ENCODE data around the gene TSPEAR. TPM values are rescaled to one million over a fixed set of nuclear protein-coding genes. Genes with fewer than 3 reads are reported as not detected.
A peak's percentile ranks its signal among the peaks of the same experiment; 100 is the strongest.

TSPEAR gene
- total and polyA plus RNA-seq, 4 donors = 0.24 to 0.66 (median 0.33) TPM; not detected in 1

- Histone ChIP-seq H3K36me3 (ENCODE audit: control insufficient read depth, insufficient read depth, low read length) (peaks cover 40% of the 10 kb centered on the region), H3K4me1 (ENCODE audit: control insufficient read depth, insufficient read depth, low read length) (peaks cover 24% of the 10 kb centered on the region), H3K4me3 (ENCODE audit: low read depth, low read length) (no peak overlapping the region)
Measured at GRCh38 chr21:44463724-44464123, 247.6 kb downstream of the TSPEAR start.

DNA sequence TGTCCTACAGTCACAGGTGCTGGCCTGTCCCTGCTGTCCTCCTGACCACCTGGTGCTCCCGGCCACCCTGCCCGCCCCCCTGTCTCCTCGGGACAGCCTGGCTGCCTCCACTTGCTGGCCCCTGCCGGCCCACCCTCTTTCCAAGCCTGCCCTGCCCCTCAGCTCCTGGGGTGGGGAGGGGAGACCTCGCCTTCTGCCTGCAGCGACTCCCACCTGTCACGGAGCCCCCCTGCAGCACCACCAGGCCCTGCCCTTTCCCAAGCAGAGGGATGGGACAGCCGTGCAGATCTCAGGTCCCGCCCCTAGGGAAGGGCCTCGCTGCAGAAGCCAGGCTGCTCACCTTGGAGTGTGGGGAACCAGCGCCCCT lies 248.6 kb downstream of the TSPEAR start:
- H3K27me3 ChIP-seq (ENCODE audit: control insufficient read depth, insufficient read depth, low read length) = no peaks in the 10 kb centered on the region
- H3K4me1 ChIP-seq (ENCODE audit: control insufficient read depth, insufficient read depth, low read length) = peaks cover 24% of the 10 kb centered on the region
- no peak overlapping the region for H3K27ac ChIP-seq (ENCODE audit: low read depth, low read length)
- no peak for DNase-seq (ENCODE audit: low read depth in 4 of 6, low spot score in 6 of 6)
- WGBS (ENCODE audit: insufficient coverage) = 73% methylated on average over 10 of the region's 11 CpGs
- H3K9me3 ChIP-seq (ENCODE audit: control insufficient read depth, insufficient read depth, low read length) = no peaks in the 10 kb centered on the region
- no peak overlapping the region for H3K4me3 ChIP-seq (ENCODE audit: low read depth, low read length)
- peaks cover 44% of the 10 kb centered on the region for H3K36me3 ChIP-seq (ENCODE audit: control insufficient read depth, insufficient read depth, low read length)

More at GRCh38 chr21:44463724-44464123, 247.6 kb downstream of the TSPEAR start:
- DNase-seq (ENCODE audit: low read depth in 4 of 6, low spot score in 6 of 6) = peak in 2 of 6 donors; percentile 34 to 68
- Histone ChIP-seq H3K27me3 (ENCODE audit: control insufficient read depth, insufficient read depth, low read length) (no peaks in the 10 kb centered on the region), H3K9me3 (ENCODE audit: control insufficient read depth, insufficient read depth, low read length) (no peaks in the 10 kb centered on the region), H3K27ac (ENCODE audit: low read depth, low read length) (no peak overlapping the region)
- 22% methylated on average over 30 of the region's 30 CpGs for WGBS (ENCODE audit: insufficient coverage)

GRCh38 chr21:44462086-44462833 lies 249.1 kb downstream of the TSPEAR start:
- Histone ChIP-seq H3K4me3 (ENCODE audit: low read depth, low read length) (no peak overlapping the region), H3K36me3 (ENCODE audit: control insufficient read depth, insufficient read depth, low read length) (peaks cover 43% of the 10 kb centered on the region), H3K27ac (ENCODE audit: low read depth, low read length) (no peak overlapping the region), H3K9me3 (ENCODE audit: control insufficient read depth, insufficient read depth, low read length) (no peaks in the 10 kb centered on the region), H3K27me3 (ENCODE audit: control insufficient read depth, insufficient read depth, low read length) (no peaks in the 10 kb centered on the region), H3K4me1 (ENCODE audit: control insufficient read depth, insufficient read depth, low read length) (peaks cover 24% of the 10 kb centered on the region)
- WGBS (ENCODE audit: insufficient coverage) = 83% methylated on average over 25 of the region's 25 CpGs
- DNase-seq (ENCODE audit: low read depth in 4 of 6, low spot score in 6 of 6) = no peak

DNA sequence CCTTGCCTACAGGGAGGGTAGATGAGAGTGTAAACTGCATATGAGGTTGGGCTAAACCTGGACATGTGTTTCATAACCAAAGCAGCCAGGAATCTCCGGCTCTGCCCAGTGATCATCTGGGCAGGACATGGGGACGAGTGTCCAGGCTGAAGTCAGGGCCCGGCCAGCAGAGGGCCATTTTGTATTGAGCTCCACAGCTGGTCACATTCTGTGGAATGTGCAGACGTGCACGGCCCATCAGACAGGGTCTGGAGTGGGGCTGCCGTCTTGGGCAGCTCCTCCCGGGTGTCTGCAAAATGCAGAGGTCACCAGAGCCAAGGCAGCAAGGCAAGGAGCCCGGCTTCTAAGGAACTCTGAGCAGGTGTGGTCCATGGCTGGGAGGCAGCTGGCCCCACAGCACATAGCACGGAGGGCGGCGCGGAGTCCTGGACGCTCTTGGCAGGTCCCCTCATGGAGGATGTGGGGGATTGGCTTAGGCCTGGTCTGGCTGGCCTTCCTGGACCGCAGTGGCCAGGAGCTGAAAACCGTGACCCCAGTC lies 249.8 kb downstream of the TSPEAR start:
- 68% methylated on average over 12 of the region's 15 CpGs for WGBS (ENCODE audit: insufficient coverage)
- no peaks in the 10 kb centered on the region for H3K27me3 ChIP-seq (ENCODE audit: control insufficient read depth, insufficient read depth, low read length)
- H3K4me3 ChIP-seq (ENCODE audit: low read depth, low read length) = no peak overlapping the region
- H3K4me1 ChIP-seq (ENCODE audit: control insufficient read depth, insufficient read depth, low read length) = peaks cover 27% of the 10 kb centered on the region
- peaks cover 48% of the 10 kb centered on the region for H3K36me3 ChIP-seq (ENCODE audit: control insufficient read depth, insufficient read depth, low read length)
- peak in 2 of 6 donors; percentile 11 to 26 for DNase-seq (ENCODE audit: low read depth in 4 of 6, low spot score in 6 of 6)
- H3K9me3 ChIP-seq (ENCODE audit: control insufficient read depth, insufficient read depth, low read length) = no peaks in the 10 kb centered on the region
- H3K27ac ChIP-seq (ENCODE audit: low read depth, low read length) = no peak overlapping the region

GRCh38 chr21:44461005-44461404 lies 250.4 kb downstream of the TSPEAR start:
- Histone ChIP-seq H3K4me3 (ENCODE audit: low read depth, low read length) (no peak overlapping the region), H3K4me1 (ENCODE audit: control insufficient read depth, insufficient read depth, low read length) (peaks cover 32% of the 10 kb centered on the region), H3K36me3 (ENCODE audit: control insufficient read depth, insufficient read depth, low read length) (peaks cover 47% of the 10 kb centered on the region), H3K27me3 (ENCODE audit: control insufficient read depth, insufficient read depth, low read length) (no peaks in the 10 kb centered on the region), H3K27ac (ENCODE audit: low read depth, low read length) (no peak overlapping the region), H3K9me3 (ENCODE audit: control insufficient read depth, insufficient read depth, low read length) (no peaks in the 10 kb centered on the region)
- no peak for DNase-seq (ENCODE audit: low read depth in 4 of 6, low spot score in 6 of 6)
- 97% methylated on average over 8 of the region's 8 CpGs for WGBS (ENCODE audit: insufficient coverage)

DNA sequence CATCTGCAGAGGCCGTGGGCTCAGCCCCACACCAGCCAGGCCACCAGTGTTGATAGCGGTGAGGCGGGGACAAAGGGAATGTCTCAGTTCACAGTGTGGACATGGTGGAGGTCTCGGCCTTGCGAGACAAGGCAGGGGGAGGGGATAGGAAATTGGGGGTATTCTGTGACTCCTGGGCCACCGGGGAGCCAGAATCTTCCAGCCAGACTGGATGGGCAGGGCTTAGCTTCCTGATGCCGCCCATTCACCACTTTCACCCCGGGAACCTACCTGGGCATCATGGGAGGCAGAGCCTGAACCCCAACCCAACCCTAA lies 251.0 kb downstream of the TSPEAR start:
- peaks cover 47% of the 10 kb centered on the region for H3K36me3 ChIP-seq (ENCODE audit: control insufficient read depth, insufficient read depth, low read length)
- DNase-seq (ENCODE audit: low read depth in 4 of 6, low spot score in 6 of 6) = no peak
- peaks cover 35% of the 10 kb centered on the region for H3K4me1 ChIP-seq (ENCODE audit: control insufficient read depth, insufficient read depth, low read length)
- no peaks in the 10 kb centered on the region for H3K27me3 ChIP-seq (ENCODE audit: control insufficient read depth, insufficient read depth, low read length)
- no peak overlapping the region for H3K27ac ChIP-seq (ENCODE audit: low read depth, low read length)
- no peaks in the 10 kb centered on the region for H3K9me3 ChIP-seq (ENCODE audit: control insufficient read depth, insufficient read depth, low read length)
- H3K4me3 ChIP-seq (ENCODE audit: low read depth, low read length) = no peak overlapping the region
- 88% methylated on average over 8 of the region's 8 CpGs for WGBS (ENCODE audit: insufficient coverage)

DNA sequence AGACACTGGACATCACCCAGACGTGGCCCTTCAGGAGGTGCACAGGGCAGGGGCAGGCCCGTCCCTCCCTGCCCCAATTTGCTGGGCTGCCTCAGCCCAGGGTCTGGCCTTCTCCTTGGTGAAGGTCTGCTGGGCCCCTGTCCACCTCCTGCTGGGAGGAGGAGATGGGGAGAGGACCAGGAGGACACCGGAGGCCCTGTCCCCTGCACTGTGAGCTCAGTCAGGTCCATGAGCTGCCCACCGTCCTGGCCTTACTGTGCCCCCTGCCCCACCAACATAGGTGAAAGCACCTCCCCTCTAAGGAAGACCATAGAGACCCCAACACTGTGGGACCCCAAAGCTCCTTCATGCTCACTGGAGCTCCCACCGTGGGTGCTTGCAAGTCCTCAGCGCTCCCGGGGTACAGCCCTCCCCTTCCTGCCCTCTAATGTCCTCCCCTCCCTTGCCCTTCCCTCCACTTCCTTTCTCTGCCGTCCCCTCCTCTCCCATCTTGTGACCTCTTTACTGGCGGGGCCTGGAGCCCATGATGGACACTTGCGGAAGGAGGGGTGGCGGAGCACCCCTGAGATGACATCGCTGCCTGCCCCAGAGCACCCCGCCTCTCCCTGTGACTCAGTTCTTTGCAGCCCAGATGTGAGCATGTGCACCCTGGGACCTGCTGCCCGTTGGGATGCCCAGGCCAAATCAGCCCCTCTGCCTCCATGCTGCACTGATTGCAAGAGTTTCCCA lies 251.5 kb downstream of the TSPEAR start:
- WGBS (ENCODE audit: insufficient coverage) = 92% methylated on average over 12 of the region's 14 CpGs

DNA sequence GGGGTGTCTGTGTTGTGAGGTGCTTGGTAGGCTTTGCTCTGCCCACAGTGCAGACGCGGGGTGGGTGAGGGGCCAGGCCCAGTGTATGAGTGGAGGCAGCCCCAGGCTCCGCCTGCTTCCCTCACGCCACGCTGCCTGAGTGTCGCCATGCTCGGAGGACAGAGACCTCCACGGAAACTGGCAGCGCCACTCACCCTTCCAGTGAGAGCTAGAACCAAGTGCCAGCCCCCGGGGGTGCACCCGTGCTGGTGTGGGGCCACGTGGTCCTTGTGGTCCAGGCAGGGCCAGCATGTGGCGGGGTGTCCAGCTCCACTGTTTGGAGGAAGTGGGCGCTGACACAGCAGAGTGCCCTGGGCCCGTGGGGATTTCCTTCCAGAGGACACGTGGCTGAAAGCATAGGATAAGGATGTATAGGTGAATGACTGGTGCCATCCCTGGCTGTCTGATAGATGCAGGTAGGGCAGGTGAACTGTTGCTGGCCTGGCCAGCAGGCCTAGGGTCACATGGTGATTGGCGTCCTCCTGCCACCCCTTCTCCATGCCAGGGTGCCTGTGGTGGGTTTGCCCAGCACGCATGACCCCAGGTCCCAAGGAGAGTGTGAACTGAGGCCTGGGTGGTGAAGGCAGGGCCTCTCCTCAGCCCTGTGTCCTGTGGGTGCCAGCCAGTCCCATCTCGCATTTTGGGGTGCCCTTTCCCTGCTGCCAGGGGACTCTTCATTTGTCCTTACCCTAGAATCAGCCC lies 252.2 kb downstream of the TSPEAR start:
- Histone ChIP-seq H3K27me3 (ENCODE audit: control insufficient read depth, insufficient read depth, low read length) (no peaks in the 10 kb centered on the region), H3K4me1 (ENCODE audit: control insufficient read depth, insufficient read depth, low read length) (peaks cover 37% of the 10 kb centered on the region), H3K4me3 (ENCODE audit: low read depth, low read length) (no peak overlapping the region), H3K9me3 (ENCODE audit: control insufficient read depth, insufficient read depth, low read length) (peaks cover 7% of the 10 kb centered on the region), H3K36me3 (ENCODE audit: control insufficient read depth, insufficient read depth, low read length) (peaks cover 44% of the 10 kb centered on the region), H3K27ac (ENCODE audit: low read depth, low read length) (no peak overlapping the region)
- WGBS (ENCODE audit: insufficient coverage) = 92% methylated on average over 18 of the region's 19 CpGs
- no peak for DNase-seq (ENCODE audit: low read depth in 4 of 6, low spot score in 6 of 6)

More for the DNA sequence above, 251.5 kb downstream of the TSPEAR start:
- Histone ChIP-seq H3K27ac (ENCODE audit: low read depth, low read length) (no peak overlapping the region), H3K4me3 (ENCODE audit: low read depth, low read length) (no peak overlapping the region), H3K4me1 (ENCODE audit: control insufficient read depth, insufficient read depth, low read length) (peaks cover 37% of the 10 kb centered on the region), H3K36me3 (ENCODE audit: control insufficient read depth, insufficient read depth, low read length) (peaks cover 47% of the 10 kb centered on the region), H3K27me3 (ENCODE audit: control insufficient read depth, insufficient read depth, low read length) (no peaks in the 10 kb centered on the region), H3K9me3 (ENCODE audit: control insufficient read depth, insufficient read depth, low read length) (no peaks in the 10 kb centered on the region)
- DNase-seq (ENCODE audit: low read depth in 4 of 6, low spot score in 6 of 6) = no peak

- Histone ChIP-seq H3K27ac (ENCODE audit: low read depth, low read length) (no peak overlapping the region), H3K27me3 (ENCODE audit: control insufficient read depth, insufficient read depth, low read length) (no peaks in the 10 kb centered on the region), H3K4me3 (ENCODE audit: low read depth, low read length) (no peak overlapping the region), H3K4me1 (ENCODE audit: control insufficient read depth, insufficient read depth, low read length) (peaks cover 18% of the 10 kb centered on the region), H3K36me3 (ENCODE audit: control insufficient read depth, insufficient read depth, low read length) (peaks cover 38% of the 10 kb centered on the region), H3K9me3 (ENCODE audit: control insufficient read depth, insufficient read depth, low read length) (peaks cover 9% of the 10 kb centered on the region)
- 95% methylated on average over 40 of the region's 44 CpGs for WGBS (ENCODE audit: insufficient coverage)
- no peak for DNase-seq (ENCODE audit: low read depth in 4 of 6, low spot score in 6 of 6)
Measured at GRCh38 chr21:44456915-44457736, 254.2 kb downstream of the TSPEAR start.
